HuH-7.5 (cell line): ENCODE measurements around the gene FBXL13.
"Not testable (repeated sequence)": the region's sequence is repeated elsewhere in the genome, so short reads cannot be mapped to it uniquely, and the experiment has no call there.

Source experiments
- DNase-seq: peaks from one replicate; pipeline ENCODE4 v3.0.0; 2011; ENCODE audit warnings: low spot score

FBXL13 gene

GRCh38 chr7:102983602-102984001, 91.0 kb downstream of the FBXL13 start:
- no peak for DNase-seq

- DNase-seq = no peak
Measured at GRCh38 chr7:102982235-102982634, 92.4 kb downstream of the FBXL13 start.

GRCh38 chr7:102981451-102981850, 93.1 kb downstream of the FBXL13 start:
- no peak for DNase-seq

GRCh38 chr7:102979670-102980069, 94.9 kb downstream of the FBXL13 start:
- DNase-seq = no peak

GRCh38 chr7:102978284-102978683, 96.3 kb downstream of the FBXL13 start:
- no peak for DNase-seq

GRCh38 chr7:102977586-102977985, 97.0 kb downstream of the FBXL13 start:
- not testable (repeated sequence) for DNase-seq

- DNase-seq = no peak
Measured at GRCh38 chr7:102976493-102976892, 98.1 kb downstream of the FBXL13 start.

GRCh38 chr7:102975854-102976253, 98.7 kb downstream of the FBXL13 start:
- DNase-seq = no peak

- no peak for DNase-seq
Measured at GRCh38 chr7:102974366-102975236, 100.0 kb downstream of the FBXL13 start.

- no peak for DNase-seq
Measured at GRCh38 chr7:102973096-102973802, 101.3 kb downstream of the FBXL13 start.

GRCh38 chr7:102967798-102968197, 106.8 kb downstream of the FBXL13 start:
- DNase-seq = no peak

GRCh38 chr7:102966465-102966864, 108.1 kb downstream of the FBXL13 start:
- no peak for DNase-seq

GRCh38 chr7:102961993-102962392, 112.6 kb downstream of the FBXL13 start:
- not testable (repeated sequence) for DNase-seq

- DNase-seq = not testable (repeated sequence)
Measured at GRCh38 chr7:102958004-102958403, 116.6 kb downstream of the FBXL13 start.

- DNase-seq = not testable (repeated sequence)
Measured at GRCh38 chr7:102954359-102954758, 120.2 kb downstream of the FBXL13 start.

GRCh38 chr7:102953406-102953805, 121.2 kb downstream of the FBXL13 start:
- DNase-seq = no peak

- DNase-seq = no peak
Measured at GRCh38 chr7:102951839-102952238, 122.8 kb downstream of the FBXL13 start.

GRCh38 chr7:102944241-102944640, 130.4 kb downstream of the FBXL13 start:
- DNase-seq = no peak

GRCh38 chr7:102943423-102944169, 131.0 kb downstream of the FBXL13 start:
- DNase-seq = no peak

- no peak for DNase-seq
Measured at GRCh38 chr7:102942868-102943267, 131.7 kb downstream of the FBXL13 start.

GRCh38 chr7:102942181-102942866, 132.3 kb downstream of the FBXL13 start:
- DNase-seq = no peak

- no peak for DNase-seq
Measured at GRCh38 chr7:102938679-102939078, 135.9 kb downstream of the FBXL13 start.
